Embryonic facial prominence (tissue), 1 donor: ENCODE results near the gene PTGDR.

Experiments
- DNase-seq: peaks from one replicate; pipeline ENCODE4 v3.0.0-alpha.2; 2016; ENCODE audit errors: extremely low spot score

Gene PTGDR

DNA sequence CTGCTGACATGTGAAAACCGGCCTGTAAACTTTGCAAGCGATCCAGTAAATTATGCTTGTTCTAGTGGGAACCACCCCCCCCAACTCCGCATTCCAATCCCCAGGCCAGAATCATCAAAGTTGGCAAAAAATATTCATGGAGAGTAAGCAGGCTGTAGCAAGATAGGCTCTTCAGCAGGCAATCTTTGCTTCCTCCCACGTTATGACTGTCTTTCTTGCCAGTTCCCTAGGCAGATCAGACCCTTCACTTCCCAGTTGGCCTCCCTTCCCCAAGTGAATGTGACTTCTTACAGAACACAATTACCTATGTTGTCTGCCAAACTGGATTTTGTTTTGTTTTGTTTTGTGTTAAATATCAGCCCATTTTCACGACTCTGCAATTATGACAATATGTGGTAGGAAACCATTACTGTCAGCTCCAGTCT lies 45.4 kb downstream of the PTGDR start:
- no peak for DNase-seq

DNA sequence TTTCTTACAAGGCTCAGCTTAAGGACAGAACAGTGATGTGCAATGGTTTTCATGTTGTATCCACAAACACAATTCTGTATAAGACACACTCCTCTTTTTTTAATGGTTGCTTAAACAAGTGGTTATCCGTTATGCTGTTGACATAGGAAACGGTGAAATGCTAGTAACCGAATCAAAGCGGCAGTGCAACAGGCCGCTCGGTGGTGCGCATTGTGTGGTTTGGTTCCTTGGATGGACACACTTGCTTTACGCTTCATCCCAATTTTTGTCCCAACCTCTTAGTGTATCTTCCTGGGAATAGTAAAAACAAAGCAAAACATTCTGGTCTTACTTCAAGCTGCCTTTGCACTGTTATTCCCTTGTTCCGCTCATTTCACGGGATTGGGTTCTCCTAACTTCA lies 46.0 kb downstream of the PTGDR start:
- DNase-seq: no peak

DNA sequence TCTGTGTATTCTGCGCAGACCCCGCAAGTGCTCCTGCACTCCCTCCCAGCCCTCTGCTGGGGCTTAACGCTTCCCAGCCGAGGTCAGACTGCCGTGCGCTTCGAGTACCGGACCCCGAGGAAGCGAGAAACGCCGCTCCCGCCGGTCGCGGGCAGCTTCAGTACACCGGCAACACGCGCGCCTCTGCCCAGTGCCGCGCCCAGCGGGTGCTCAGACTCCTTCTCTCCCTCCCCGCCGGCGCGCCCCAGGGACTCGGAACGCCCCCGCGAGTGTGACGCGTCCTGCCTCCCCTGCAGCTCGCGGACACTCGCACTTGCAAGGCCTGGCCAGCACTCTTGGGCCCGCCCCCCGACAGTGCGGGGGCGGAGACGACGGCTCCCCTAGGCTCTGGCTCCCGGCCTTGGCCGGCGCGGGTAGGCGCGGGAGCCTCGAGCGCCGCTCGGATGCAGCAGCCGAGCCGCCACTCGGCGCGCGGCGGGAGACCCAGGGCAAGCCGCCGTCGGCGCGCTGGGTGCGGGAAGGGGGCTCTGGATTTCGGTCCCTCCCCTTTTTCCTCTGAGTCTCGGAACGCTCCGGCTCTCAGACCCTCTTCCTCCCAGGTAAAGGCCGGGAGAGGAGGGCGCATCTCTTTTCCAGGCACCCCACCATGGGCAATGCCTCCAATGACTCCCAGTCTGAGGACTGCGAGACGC lies 46.6 kb downstream of the PTGDR start, which contains the start of gene PTGER2:
Gene PTGER2 (plus strand): TSS at position 410 of the 692 bp plus-strand sequence. CDS start 237 bp downstream, at position 647.
- no peak for DNase-seq

DNA sequence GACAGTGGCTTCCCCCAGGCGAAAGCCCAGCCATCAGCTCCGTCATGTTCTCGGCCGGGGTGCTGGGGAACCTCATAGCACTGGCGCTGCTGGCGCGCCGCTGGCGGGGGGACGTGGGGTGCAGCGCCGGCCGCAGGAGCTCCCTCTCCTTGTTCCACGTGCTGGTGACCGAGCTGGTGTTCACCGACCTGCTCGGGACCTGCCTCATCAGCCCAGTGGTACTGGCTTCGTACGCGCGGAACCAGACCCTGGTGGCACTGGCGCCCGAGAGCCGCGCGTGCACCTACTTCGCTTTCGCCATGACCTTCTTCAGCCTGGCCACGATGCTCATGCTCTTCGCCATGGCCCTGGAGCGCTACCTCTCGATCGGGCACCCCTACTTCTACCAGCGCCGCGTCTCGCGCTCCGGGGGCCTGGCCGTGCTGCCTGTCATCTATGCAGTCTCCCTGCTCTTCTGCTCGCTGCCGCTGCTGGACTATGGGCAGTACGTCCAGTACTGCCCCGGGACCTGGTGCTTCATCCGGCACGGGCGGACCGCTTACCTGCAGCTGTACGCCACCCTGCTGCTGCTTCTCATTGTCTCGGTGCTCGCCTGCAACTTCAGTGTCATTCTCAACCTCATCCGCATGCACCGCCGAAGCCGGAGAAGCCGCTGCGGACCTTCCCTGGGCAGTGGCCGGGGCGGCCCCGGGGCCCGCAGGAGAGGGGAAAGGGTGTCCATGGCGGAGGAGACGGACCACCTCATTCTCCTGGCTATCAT lies 47.3 kb downstream of the PTGDR start:
- no peak for DNase-seq

DNA sequence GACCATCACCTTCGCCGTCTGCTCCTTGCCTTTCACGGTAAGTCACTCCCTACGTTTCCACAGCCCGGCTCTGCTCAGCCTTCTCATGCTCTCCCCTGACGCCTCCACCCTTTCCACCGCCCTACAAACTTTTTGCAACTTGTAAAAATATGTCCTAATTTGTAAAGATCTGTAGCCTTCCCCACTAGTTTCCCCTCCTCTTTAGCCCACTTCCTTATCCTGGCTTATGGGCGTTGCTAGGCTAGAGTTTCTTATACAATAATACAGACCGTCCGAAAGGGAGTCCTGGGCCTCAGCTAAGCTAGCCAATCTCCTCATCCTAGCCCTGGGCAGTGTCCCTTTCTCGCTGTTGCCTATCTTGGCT lies 47.8 kb downstream of the PTGDR start:
- DNase-seq: no peak

DNA sequence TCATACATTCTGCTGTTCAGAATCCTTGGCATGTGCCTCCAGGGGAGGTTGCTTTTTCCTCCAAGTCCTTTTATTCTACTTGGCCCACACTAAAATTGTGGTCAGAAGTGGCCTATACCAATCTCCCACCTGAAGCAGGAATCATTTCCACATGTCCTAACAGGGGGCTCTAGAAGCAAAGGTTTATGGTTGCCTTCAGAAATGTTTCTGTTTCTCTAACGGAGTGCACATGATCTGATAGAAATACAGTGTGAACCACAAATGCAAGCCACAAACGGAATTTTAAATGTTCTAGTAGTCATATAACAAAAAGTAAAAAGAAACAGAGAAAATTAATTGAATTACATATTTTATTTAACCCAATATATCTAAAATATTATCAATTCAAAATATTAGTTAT lies 50.6 kb downstream of the PTGDR start:
- no peak for DNase-seq

DNA sequence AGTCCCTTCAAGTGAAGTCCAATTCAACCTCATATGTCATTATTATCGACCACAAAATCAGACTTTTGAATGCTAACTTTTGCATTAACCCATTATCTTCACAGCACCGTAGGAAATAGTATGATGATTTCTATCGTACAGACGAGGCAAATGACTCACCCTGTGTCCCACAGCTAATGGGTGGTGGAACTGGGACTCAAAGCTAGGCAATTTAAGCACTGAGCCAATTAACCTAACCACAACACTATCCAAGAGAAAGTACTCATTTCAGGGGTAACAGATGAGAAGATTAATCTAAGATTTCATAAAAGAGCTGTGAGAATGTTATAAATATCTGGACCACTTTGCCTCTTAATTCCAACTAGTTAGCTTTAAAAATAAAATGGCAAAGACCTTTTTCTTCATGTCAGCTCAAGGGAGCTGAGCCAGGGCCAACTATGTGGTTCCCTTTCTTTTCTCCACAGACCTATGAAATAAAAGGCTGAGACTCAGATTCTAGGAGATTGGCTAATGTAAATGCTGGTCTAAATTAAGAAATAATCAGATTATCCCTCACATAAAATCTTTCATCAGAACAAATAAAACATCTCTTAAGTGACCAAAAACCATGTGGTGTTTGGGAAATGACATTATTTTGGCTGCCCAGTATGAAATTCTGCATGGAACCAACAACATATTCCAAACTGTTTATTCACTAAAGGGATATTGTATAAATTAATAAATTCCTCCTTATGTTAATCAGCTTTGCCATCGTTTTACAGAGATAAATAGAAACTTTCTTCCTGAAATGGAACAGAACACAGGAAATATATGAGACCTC lies 51.5 kb downstream of the PTGDR start:
- DNase-seq: no peak

DNA sequence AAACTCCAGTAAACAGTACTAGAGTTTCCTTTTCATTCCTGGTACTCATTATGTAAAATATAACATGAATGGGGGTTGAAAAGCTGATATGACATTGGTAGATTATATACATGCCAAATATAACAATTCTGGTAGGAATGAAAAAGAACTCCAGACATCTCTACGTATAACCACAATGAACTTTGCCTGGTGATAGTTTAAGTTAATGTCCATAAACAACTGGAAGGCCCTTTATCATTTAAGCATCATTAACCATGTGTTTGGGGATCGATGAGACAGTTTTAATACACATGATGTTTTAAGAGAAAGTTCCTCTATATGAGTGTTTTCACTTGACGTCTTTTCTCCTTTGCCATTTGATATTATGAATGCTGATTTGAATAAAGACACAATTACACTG lies 52.4 kb downstream of the PTGDR start:
- peak; percentile 55 for DNase-seq

DNA sequence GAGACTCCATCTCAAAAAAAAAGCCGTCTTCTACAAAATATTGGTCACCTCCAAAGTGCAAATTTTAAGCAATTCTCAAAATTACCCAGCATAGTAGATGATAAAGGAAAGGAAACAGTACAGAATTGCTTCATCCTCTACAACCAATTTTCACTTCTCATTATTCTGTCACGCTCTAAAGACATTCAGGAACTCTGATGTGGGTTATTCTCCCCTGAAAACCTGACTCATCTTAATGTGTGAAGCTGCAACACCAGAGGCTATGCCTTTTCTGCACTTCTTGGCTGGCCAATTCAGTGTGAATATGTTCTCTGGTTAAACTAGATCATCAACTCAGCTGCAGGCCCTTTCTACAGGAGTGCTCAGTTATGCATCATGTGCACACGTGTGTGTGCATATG lies 57.6 kb downstream of the PTGDR start:
- DNase-seq: no peak

DNA sequence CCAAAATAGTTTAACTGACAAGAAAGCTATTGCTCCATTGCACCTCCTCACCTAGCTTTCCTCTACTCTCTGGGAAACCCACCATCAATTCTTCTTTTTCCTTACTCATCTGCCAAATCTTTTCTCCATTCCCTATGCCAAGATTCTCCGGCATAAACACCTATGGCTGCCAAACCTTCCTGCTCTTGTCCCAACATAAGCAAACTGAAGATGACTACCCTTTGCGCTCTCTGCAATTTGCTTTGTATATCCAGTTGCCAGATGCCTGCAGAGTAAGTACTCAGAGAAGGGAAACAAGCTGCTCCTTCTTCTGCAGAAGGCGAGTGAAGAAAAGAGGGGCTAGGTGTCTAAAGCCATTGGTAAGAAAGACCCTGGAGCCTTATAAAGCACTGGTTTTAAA lies 58.1 kb downstream of the PTGDR start:
- no peak for DNase-seq
